C4-2B (cell line): Measurements from ENCODE around the gene ARHGAP45.
A peak's percentile ranks its signal among the peaks of the same experiment; 100 is the strongest.
"Not testable (repeated sequence)": the region's sequence is repeated elsewhere in the genome, so short reads cannot be mapped to it uniquely, and the experiment has no call there.

Experiments used
- H3K27ac ChIP-seq: fragments of 450-650 bp; 2 replicates; pipeline ENCODE4 v1.5.1; 2017
- ZFX ChIP-seq: fragments of 450-650 bp; IDR thresholded peaks from 2 replicates; pipeline ENCODE4 v1.6.1; 2017
- TF ChIP-seq, protein P1 (sequence below): fragments of 450-650 bp; conservative IDR thresholded peaks from 2 replicates; pipeline ENCODE4 v1.5.1; 2017; ENCODE audit warnings: mild to moderate bottlenecking

The ARHGAP45 gene

GRCh38 chr19:1112268-1113029 lies 45.5 kb downstream of the ARHGAP45 start:
- TF ChIP-seq, protein P1, sequence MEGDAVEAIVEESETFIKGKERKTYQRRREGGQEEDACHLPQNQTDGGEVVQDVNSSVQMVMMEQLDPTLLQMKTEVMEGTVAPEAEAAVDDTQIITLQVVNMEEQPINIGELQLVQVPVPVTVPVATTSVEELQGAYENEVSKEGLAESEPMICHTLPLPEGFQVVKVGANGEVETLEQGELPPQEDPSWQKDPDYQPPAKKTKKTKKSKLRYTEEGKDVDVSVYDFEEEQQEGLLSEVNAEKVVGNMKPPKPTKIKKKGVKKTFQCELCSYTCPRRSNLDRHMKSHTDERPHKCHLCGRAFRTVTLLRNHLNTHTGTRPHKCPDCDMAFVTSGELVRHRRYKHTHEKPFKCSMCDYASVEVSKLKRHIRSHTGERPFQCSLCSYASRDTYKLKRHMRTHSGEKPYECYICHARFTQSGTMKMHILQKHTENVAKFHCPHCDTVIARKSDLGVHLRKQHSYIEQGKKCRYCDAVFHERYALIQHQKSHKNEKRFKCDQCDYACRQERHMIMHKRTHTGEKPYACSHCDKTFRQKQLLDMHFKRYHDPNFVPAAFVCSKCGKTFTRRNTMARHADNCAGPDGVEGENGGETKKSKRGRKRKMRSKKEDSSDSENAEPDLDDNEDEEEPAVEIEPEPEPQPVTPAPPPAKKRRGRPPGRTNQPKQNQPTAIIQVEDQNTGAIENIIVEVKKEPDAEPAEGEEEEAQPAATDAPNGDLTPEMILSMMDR: no peak
- TF ChIP-seq ZFX: peak; percentile 75; the same call in 1 of the 2 replicates
- H3K27ac ChIP-seq: peak overlapping the region; percentile 90

DNA sequence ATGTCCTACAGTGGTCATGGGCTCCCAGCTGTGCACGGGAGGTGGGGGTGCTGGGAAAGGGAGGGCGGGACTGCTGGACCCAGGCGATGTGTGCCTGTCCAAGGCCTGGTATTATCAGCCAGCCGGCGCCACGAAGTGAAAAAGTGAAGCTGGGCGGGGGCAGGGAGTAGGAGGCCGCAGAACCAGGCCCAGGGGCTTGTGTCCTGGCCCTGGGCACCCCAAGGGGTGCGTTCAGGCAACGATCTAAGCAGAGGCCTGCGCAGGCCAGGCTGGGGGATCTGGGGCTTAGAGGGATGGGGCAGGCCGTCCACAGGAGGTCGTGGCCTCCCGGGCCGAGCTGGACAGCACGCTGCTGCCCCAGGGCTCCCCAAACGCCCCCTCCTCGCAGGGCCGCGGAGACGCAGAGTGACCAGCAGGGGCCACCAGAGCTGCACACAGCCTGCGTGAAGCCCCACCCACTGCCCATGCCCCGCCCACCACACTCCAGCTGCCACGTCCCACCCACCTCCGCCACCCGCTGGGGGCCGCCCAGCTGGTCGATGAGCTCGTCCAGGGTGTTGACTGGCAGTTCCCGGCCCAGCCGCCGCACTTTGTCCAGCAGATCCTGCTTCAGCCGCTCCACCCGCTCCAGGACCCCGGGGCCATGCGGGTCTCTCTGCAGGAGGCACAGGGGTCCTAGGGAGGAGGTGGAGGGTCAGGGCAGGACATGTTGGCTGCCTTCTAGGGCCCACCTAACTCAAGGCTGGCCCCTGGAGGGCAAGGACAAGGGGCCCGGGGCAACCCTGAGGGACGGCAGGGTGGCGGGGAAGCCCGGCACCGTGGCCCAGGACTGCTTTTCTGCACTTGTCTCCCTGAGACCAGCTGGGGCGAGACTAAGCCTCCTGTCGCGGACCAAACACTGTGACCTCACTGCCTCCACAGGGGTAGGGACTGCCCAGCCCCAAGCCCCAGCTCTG lies 46.3 kb downstream of the ARHGAP45 start:
- peak overlapping the region; percentile 90 for H3K27ac ChIP-seq
- TF ChIP-seq, protein P1: peak; percentile 88
- no peak for TF ChIP-seq ZFX

- peak overlapping the region; percentile 90 for H3K27ac ChIP-seq
- no peak for TF ChIP-seq ZFX
- TF ChIP-seq, protein P1: no peak
Measured at GRCh38 chr19:1113986-1114483, 47.1 kb downstream of the ARHGAP45 start.

GRCh38 chr19:1114728-1115127 lies 47.8 kb downstream of the ARHGAP45 start:
- H3K27ac ChIP-seq: not testable (repeated sequence)

DNA sequence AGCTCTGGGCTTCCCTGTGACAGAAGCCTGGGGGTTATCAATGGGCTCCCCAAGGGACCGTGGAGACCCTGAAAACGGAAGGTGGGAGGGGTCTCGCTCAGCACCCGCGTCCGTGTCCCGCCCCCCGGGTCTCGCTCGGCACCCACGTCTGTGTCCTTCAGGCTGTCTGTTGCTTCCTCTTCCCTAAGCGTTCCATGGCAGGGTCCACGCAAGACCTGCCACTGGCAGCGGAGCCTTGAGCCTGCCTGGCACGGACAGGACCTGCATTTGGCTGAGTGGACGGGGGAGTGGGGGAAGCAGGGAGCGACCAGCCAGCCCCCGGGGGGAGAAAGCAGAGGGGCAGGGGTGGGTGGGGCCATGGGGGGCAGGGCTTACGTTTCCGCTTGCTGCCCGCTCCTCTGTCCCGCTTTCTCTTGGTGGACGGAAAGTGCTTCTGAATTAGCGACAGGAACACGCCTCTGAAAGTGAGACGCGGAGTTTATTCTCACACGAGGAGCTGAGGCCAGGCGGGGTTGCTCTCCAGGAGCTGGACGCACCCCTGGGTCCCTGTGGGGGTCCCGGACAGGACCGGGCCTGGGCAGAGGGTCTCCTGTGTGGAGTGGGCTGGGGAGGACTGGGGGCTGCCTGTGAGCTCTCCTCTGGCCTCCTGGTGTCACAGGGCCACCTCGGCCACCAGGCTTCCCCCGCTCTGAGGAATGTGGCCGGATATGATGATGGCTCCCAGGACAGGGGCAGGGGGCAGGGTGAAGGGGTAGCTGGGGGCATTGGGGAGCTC lies 48.9 kb downstream of the ARHGAP45 start:
- TF ChIP-seq ZFX: no peak
- TF ChIP-seq, protein P1: no peak

GRCh38 chr19:1116726-1117581 lies 50.0 kb downstream of the ARHGAP45 start:
- no peak for TF ChIP-seq ZFX
- TF ChIP-seq, protein P1: no peak
- H3K27ac ChIP-seq: no peak overlapping the region

More for the DNA sequence above, 48.9 kb downstream of the ARHGAP45 start:
- H3K27ac ChIP-seq: no peak overlapping the region
